MM.1S (cell line): ENCODE measurements around the gene SLC22A17.

ENCODE experiments used
- DNase-seq: peaks from one replicate; pipeline ENCODE4 v3.0.0-alpha.2; 2015
- H2AFZ ChIP-seq: fragments of 300-600 bp; sonication (generic); 2 replicates; pipeline ENCODE4 v1.6.0; 2016; ENCODE audit warnings: antibody characterized with exemption, low read length
- H3F3A ChIP-seq: fragments of 300-600 bp; sonication (generic); 2 replicates; pipeline ENCODE4 v1.6.1; 2016; ENCODE audit warnings: mild to moderate bottlenecking, antibody characterized with exemption, low read length, moderate library complexity, mixed read lengths; ENCODE audit not compliant: insufficient read depth
- H3K27ac ChIP-seq: fragments of 300-600 bp; sonication (generic); 2 replicates; pipeline ENCODE4 v1.5.1; 2016; ENCODE audit warnings: mild to moderate bottlenecking, low read length
- H3K27me3 ChIP-seq: fragments of 300-600 bp; sonication (generic); replicated peaks from 2 replicates; pipeline ENCODE4 v1.6.0; 2016; ENCODE audit warnings: low read length; ENCODE audit not compliant: insufficient read depth
- H3K36me3 ChIP-seq: fragments of 300-600 bp; sonication (generic); replicated peaks from 2 replicates; pipeline ENCODE4 v1.6.1; 2016; ENCODE audit warnings: mild to moderate bottlenecking, low read length, mixed read lengths; ENCODE audit not compliant: insufficient read depth
- H3K4me1 ChIP-seq: fragments of 300-600 bp; sonication (generic); 2 replicates; pipeline ENCODE4 v1.6.1; 2016; ENCODE audit warnings: low read length, mixed read lengths
- H3K4me2 ChIP-seq: fragments of 300-600 bp; sonication (generic); 2 replicates; pipeline ENCODE4 v1.6.0; 2016; ENCODE audit warnings: low read depth, low read length
- H3K4me3 ChIP-seq: fragments of 300-600 bp; sonication (generic); 2 replicates; pipeline ENCODE4 v1.5.1; 2016; ENCODE audit warnings: low read length, mixed read lengths
- H3K79me2 ChIP-seq: fragments of 300-600 bp; sonication (generic); 2 replicates; pipeline ENCODE4 v1.6.1; 2016; ENCODE audit warnings: mixed run types, low read length, mixed read lengths
- H3K9ac ChIP-seq: fragments of 300-600 bp; sonication (generic); 2 replicates; pipeline ENCODE4 v1.6.1; 2016; ENCODE audit warnings: low read length, mixed read lengths
- H3K9me2 ChIP-seq: fragments of 300-600 bp; sonication (generic); replicated peaks from 2 replicates; pipeline ENCODE4 v1.6.1; 2016; ENCODE audit warnings: mild to moderate bottlenecking, low read length, mixed read lengths; ENCODE audit not compliant: insufficient read depth
- H3K9me3 ChIP-seq: fragments of 300-600 bp; sonication (generic); replicated peaks from 2 replicates; pipeline ENCODE4 v1.6.1; 2016; ENCODE audit warnings: mild to moderate bottlenecking, low read length, mixed read lengths; ENCODE audit not compliant: insufficient read depth
- H4K20me1 ChIP-seq: fragments of 300-600 bp; sonication (generic); 2 replicates; pipeline ENCODE4 v1.6.1; 2016; ENCODE audit warnings: mild to moderate bottlenecking, low read length, moderate library complexity, mixed read lengths; ENCODE audit not compliant: insufficient read depth
- CTCF ChIP-seq: fragments of 300-600 bp; sonication (generic); IDR thresholded peaks from 2 replicates; pipeline ENCODE4 v1.5.1; 2016; ENCODE audit warnings: antibody characterized with exemption, low read length, mixed read lengths
- EZH2 ChIP-seq: fragments of 300-600 bp; sonication (generic); optimal IDR thresholded peaks from 2 replicates; pipeline ENCODE3; 2017; ENCODE audit warnings: low read depth, mild to moderate bottlenecking, antibody characterized with exemption, low read length, mixed read lengths
- EZH2phosphoT487 ChIP-seq: fragments of 300-600 bp; sonication (generic); IDR thresholded peaks from 2 replicates; pipeline ENCODE4 v1.6.1; 2018; ENCODE audit warnings: antibody characterized with exemption, low read length

Gene SLC22A17

GRCh38 chr14:23321572-23322547, 30.8 kb downstream of the SLC22A17 start:
- Histone ChIP-seq H3K36me3 (no peaks in the 10 kb centered on the region), H3K4me1 (no peaks in the 10 kb centered on the region), H3F3A (no peaks in the 10 kb centered on the region), H3K4me2 (peak overlapping the region; percentile 86), H4K20me1 (no peaks in the 10 kb centered on the region), H3K4me3 (peak overlapping the region; percentile 76), H2AFZ (no peak overlapping the region), H3K9ac (peak overlapping the region; percentile 74), H3K27me3 (no peaks in the 10 kb centered on the region), H3K9me3 (no peaks in the 10 kb centered on the region), H3K79me2 (peaks cover 18% of the 10 kb centered on the region), H3K27ac (no peak overlapping the region), H3K9me2 (no peaks in the 10 kb centered on the region)
- no peak for TF ChIP-seq EZH2
- no peak for TF ChIP-seq EZH2phosphoT487
- no peak for TF ChIP-seq CTCF
- no peak for DNase-seq

- H3K9ac ChIP-seq, result peak within 1 kb of the TSS; percentile 74
- no peaks in the 10 kb centered on the region for H3K4me1 ChIP-seq
- H3K9me3 ChIP-seq, result no peaks in the 10 kb centered on the region
- peak within 1 kb of the TSS; percentile 76 for H3K4me3 ChIP-seq
- peak within 1 kb of the TSS; percentile 50 for H2AFZ ChIP-seq
- peak within 1 kb of the TSS; percentile 86 for H3K4me2 ChIP-seq
- H3K79me2 ChIP-seq, result peaks cover 18% of the 10 kb centered on the region
- no peaks in the 10 kb centered on the region for H3K27me3 ChIP-seq
- H3K36me3 ChIP-seq, result no peaks in the 10 kb centered on the region
- peak within 1 kb of the TSS; percentile 86 for H3K27ac ChIP-seq
- no peak for TF ChIP-seq EZH2
- TF ChIP-seq CTCF, result no peak
- no peak for TF ChIP-seq EZH2phosphoT487
- H4K20me1 ChIP-seq, result no peaks in the 10 kb centered on the region
- peak; percentile 96 for DNase-seq
- no peaks in the 10 kb centered on the region for H3K9me2 ChIP-seq
- no peaks in the 10 kb centered on the region for H3F3A ChIP-seq
Measured at GRCh38 chr14:23320584-23321571, 31.8 kb downstream of the SLC22A17 start, which contains the start of gene PABPN1. PABPN1 (plus strand) TSS chr14:23321457; CDS start chr14:23321470, 13 bp downstream.

GRCh38 chr14:23319746-23320583, 32.7 kb downstream of the SLC22A17 start:
- peak overlapping the region; percentile 24; the same call in 1 of the 2 replicates for H3K9ac ChIP-seq
- H3K36me3 ChIP-seq, result no peaks in the 10 kb centered on the region
- no peaks in the 10 kb centered on the region for H3K4me1 ChIP-seq
- H3F3A ChIP-seq, result no peaks in the 10 kb centered on the region
- H4K20me1 ChIP-seq, result no peaks in the 10 kb centered on the region
- peak overlapping the region; percentile 63 for H3K4me3 ChIP-seq
- TF ChIP-seq EZH2 (no peak), EZH2phosphoT487 (no peak), CTCF (no peak)
- peak overlapping the region; percentile 50 for H2AFZ ChIP-seq
- H3K27me3 ChIP-seq, result no peaks in the 10 kb centered on the region
- peak overlapping the region; percentile 86 for H3K27ac ChIP-seq
- no peak for DNase-seq
- no peaks in the 10 kb centered on the region for H3K9me2 ChIP-seq
- peak overlapping the region; percentile 48 for H3K4me2 ChIP-seq
- no peaks in the 10 kb centered on the region for H3K9me3 ChIP-seq
- peaks cover 18% of the 10 kb centered on the region for H3K79me2 ChIP-seq
